GM21528 (cell line): Measurements from ENCODE around the gene RSPH1.
A peak's percentile ranks its signal among the peaks of the same experiment; 100 is the strongest.

ENCODE experiments used
- ATAC-seq: cut with Tn5 transposase; IDR thresholded peaks from one replicate; pipeline ENCODE4 v1.9.1; 2021; ENCODE audit warnings: mild to moderate bottlenecking, moderate library complexity; ENCODE audit not compliant: unreplicated experiment, low FRiP score

The RSPH1 gene

DNA sequence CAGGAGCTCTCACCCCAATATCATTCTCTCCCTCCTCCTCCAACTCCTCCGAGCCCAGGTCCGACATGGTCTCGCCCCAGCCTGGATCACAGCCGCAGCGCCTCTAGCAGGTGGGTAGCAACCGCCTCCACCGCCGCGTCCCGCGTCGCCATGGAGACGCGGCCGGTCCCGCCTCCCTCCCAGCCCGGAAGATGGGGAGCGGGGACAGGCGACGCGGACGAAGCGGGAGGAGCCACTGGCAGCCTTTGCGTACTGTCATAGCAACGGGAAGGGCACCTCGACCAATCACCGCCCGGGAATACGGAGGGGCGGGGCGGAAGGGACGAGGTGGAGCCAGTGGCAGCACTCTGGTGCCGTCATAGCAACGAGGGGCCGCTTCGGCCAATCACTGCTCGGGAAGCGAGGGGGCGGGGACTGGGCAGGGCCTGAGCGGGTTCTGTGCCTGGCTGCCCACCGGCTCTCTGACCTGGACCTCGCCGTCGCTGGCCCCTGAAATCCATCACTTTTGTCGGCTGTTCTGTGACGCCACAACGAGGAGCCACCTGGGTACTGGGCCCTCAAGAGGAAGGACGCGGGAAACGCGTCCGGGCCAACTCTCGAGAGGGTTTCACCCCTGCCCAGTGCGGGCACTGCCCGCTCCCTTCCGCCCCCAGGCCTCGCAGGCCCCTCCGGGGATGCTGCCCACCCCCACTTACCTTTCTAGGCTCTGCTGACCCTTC, at the start of gene RSPH1:
Gene RSPH1 (minus strand): TSS at position 105 of the 719 bp plus-strand sequence. CDS start 38 bp downstream, at position 67.
- peak; percentile 96 for ATAC-seq

DNA sequence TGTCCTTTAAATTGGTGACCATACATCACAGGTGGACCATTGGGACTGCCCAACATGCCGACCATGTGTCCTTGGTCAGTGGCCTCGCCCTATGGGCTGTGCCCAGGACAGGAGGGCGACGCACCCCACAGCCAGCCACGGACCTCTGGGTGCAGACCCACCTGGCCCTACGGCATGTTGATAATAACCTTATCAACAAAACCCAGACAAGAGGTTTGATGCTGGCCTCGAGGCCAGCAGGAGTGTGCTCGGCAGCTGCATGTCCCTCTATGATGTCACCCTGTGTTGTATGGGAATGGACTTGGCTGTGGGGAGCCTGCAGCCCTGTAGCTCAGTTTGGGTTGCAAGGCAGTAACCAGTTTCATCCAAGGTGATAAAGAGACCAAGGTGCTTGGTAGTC, 49.7 kb upstream of the RSPH1 start:
- no peak for ATAC-seq

DNA sequence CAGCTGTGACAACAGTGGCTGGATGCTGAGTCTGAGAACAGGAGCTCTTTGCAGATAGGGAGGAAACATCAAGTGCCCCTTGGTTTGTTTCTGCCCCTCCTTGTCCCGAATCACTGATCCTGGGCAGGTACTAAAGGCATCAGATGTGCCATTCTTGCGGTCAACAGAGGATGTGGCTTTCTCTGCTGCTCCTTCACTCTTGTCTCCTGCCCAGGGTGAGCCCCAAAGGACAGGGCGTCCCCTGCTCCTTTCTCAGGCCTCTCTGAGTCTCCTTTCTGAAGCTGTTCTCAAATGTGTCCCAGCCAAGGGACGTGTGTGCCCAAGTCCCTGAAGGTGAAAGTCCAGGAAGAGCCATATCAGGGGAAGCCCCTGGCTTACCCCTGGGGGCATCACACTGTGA, 49.3 kb upstream of the RSPH1 start:
- ATAC-seq = no peak

DNA sequence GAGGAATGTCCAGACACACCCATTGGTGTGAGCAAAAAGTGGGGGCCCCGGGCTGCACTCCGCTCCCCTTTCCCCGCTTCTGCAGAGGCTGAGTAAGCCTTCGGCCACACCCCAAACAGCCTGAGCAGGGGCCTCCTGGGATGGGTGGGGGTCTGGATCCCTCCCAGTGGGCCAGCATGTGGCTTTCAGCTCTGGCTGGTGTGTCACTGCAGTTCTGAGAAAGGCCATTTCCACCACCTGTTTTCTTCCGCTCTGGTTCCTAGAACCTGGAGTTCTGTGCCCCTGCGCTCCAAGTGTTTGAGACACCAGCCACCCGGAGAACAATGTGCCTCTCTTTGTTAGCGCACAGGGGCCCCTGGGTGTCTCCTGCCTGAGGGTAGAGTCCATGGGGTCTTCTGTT, 48.5 kb upstream of the RSPH1 start:
- ATAC-seq = no peak

DNA sequence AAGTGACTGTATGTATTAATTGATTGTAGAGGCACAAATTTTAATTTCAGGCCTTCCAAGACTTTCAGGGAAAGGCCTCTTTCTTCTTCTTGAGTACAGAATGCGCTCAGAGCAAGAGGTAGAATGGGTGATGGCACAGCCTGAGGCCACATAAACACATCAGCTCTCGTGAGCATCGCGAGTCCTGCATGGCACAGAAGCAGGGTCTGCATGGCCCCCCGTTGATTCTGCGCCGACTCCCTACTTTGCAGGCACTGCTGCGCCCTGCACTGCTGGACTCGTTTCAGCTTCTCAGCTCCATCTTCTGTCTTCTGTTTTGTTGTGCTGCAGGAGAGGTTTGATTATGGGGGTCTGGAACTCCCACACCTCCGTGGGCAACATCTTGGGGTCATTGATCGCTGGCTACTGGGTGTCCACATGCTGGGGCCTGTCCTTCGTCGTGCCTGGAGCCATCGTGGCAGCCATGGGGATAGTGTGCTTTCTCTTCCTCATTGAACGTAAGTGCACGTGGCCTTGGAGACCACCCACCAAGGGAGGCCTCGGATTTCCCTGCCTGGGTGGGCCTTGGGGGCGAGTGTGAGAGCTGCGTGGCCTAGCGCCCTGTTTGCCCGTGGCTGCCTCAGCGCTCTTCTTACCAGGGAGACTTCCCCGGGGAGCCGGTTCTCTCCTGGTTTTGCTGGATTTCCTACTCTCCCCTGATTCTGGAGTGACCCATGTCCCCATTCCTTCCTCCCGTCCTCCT, 47.3 kb upstream of the RSPH1 start:
- ATAC-seq = no peak

DNA sequence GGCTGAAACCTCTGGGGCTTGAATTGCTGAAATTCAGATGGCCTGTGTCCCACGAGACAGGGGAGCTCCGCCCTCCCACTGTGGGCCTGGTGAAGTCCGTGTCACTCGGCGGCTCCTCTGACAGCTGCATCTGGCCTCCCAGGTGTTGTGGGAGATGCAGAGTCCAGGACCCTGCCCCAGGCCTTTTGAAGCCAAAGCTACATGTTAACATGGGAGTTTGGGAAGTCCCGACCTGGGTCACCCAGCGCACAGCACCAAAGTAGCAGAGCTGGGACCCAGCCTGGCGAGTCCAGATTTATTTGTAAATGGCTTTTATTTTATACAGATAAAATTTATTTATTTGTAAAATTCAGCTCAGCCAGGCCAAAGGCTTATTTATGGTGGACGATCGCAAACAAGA, 46.6 kb upstream of the RSPH1 start:
- ATAC-seq = no peak

DNA sequence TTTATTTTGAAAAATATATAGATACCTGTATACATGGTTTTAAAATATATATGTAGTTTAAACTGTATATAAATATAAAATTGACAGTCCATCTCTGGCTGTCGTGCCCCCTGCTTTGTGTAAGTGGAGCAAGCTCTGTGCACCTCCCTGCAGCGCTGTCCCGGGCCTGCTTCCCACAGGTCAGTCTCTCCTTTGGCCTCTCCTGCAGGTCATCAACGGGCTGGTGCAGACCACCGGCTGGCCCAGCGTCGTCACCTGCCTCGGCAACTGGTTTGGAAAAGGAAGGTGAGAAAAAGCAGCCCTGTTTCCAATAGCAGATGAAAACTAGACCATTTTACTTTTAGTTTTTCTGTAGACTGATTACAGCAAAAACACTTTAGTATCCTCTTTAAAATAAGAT, 46.2 kb upstream of the RSPH1 start:
- ATAC-seq = no peak

DNA sequence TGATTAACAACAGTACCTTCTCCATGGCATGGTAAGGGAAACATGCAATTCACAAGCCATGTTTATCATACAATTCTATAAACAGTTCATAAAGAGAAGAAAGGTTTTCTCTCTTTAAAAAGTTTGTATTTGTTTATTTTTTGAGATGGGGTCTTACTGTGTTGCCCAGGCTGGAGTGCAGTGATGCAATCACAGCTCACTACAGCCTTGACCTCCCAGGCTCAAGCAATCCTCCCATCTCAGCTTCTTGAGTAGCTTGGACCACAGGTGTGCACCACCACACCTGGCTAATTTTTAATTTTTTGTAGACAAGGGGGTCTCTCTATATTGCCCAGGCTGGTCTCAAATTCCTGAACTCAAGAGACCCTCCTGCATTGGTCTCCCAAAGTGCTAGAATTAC, 45.6 kb upstream of the RSPH1 start:
- ATAC-seq = no peak

- no peak for ATAC-seq
Measured at GRCh38 chr21:42541174-42541573, 45.1 kb upstream of the RSPH1 start.

DNA sequence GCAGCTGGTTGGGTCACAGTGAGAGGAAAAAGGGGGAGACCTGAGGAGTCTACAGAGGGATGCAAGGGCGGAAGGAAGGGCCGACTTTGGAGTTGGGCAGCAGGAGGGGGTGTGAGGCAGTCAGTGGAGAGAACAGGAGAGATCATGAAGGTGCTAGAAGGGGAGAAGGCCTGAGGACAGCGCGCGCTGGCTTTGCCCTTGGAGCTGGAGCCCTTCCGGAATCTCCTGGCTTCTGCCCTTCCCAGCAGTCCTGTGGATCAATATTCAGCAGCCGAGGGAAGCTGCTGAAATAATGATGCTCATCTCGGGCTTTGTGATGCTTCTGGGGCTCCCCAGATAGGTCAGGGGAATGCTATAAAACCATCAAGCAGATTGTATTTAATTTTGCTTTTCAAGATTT, 44.4 kb upstream of the RSPH1 start:
- ATAC-seq = no peak

- no peak for ATAC-seq
Measured at GRCh38 chr21:42539931-42540343, 43.9 kb upstream of the RSPH1 start.

DNA sequence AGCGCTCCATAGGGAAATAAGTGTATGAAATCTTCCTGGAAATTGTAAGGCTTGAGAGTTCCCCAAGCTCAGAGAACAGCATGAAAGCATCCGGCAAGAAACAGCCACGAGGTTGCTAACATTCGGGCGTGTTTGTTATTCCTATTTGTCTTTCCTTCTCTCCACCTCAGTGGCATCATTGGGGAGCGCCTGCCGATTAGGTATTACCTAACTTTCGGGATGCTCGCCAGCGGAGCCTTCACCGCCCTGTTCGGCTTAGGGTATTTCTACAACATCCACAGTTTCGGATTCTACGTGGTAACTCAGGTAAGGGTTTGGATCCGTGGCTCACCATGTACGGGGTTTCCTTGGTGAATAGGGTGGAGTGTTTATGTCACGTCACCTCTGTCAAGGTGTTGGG, 43.3 kb upstream of the RSPH1 start:
- ATAC-seq = no peak

GRCh38 chr21:42538479-42539275, 42.7 kb upstream of the RSPH1 start:
- no peak for ATAC-seq

DNA sequence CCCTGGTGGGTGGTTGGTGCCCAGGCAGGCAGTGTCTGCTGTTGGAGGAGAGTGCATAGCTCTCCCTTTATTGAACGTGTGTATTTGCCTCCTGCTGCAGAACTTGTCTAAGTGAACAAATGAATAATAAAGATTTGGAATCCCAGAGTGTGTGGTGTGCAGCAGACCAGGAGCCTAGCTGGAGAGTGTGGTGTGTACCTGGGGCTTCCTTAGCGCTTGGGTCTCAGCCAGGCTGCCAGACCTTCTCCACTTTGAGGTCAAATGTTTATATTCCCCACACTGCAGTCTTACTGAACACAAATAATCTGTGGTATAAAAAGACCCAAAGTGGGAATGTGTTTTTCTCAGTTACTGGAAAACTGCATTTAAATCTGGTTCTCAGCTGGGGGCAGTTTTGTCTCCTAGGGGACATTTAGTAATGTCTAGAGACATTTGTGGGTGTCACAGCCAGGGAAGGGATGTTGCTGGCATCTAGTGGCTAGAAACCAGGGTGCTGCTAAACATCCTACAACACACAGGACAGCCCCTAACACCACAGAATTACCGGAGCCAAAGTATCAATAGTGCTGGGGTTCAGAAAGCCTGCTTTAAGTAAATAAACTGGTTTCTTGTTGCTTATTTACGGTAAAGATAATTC, 41.2 kb upstream of the RSPH1 start:
- ATAC-seq = no peak

DNA sequence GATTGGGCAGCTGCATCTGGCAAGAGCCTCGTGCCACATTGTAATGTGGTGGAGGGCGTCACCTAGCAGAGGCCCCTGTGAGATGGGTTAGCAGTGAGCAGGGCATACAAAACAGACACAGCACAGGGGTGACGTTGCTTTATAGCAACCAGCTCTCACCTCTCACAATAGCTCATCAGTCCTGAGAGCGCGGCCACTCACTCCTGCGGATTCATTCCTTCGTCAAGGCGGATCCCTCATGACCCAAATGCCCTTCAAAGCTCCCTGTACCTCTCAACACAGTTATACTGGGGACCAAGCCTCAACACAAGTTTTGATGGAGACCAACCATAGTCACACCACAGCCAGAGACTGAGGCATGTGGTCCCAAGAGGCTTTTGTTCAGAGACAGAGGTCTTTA, 40.6 kb upstream of the RSPH1 start:
- ATAC-seq = no peak

DNA sequence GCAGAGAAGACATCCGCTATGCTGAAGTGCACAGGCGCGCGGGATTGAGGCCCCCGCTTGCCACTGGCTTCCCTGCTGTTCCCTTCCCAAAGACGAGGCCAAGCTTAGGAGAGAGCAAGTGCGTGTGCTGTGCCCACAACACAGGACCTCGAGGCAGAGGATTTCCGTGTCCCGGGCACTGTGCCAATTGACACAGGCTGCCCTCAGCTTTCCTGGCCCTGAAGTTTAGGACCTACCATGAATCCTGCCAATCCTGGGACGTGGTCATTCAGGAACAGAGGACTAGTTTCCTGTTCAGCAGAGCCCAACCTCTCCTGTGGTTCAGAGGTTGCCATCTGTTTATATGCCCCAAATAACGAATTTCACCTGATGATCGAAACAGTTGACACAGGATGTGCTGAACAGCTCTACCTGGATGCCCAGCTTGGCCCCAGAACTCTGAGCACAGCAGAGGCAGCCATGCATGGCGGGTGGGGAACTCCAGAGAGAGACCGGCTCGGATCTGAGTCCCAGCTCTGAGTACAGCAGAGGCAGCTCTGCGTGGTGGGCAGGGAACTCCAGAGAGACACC, 39.7 kb upstream of the RSPH1 start:
- ATAC-seq = no peak

DNA sequence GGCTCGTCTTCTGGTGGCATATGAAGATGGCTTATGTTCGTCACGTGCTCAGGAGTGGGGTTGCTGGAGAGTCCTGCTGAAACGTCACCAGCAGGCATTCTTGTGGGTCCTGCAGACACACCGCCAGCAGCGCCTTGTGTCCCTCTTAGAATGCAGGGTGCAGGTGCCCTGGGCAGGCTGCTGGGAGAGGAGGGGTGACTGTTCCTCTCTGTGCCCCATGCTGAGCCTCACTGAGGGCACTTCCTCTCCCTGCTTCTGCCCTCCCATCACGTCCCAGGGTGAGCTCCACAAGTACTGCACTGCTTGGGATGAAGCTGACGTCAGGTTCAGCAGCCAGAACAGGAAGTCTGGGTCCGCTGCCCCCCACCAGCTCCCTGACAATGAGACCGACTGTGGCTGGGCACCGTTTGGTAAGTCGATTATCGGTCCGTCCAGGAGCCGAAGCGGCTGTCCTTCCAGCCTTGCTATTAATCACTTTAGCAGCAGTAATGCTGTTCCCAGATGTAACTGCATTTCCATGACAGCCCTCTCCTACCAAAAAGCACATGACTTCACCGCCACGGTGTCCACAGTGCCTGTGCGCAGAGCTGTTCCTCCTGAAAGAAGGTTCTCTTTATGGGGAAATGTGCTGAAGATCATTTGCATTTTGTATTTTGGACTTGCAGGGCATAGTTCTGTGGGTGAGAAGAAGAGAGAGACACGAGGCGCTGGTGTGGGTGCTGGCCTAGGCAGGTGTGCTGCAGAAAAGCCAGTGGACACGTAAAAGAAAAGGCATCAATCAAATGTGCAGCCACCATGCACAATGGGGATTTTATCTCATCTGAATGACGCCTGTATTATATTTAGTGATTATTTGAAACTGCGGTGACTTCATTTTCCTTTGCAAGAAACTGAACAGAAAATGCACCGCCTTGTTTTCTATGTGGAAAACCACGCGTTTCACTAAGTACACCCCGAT, 38.7 kb upstream of the RSPH1 start:
- ATAC-seq = peak; percentile 43

DNA sequence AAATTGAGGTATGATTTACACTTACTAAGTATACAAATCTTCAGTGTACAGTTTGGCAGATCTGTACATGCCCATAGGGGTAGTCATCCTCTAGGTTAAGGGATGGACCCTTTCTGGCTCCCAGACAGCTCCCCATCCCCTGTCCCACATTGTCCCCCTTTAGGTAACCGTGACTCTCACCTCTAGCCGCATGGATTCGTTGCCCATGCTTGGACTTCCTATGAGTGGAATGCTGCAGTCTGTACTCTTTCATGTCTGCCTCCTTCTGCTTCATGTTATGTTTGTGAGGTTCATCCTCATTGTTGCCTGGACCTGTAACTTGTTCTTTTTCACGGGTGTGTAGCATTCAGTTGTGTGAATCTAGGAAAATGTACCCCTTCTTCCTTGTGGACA, 37.9 kb upstream of the RSPH1 start:
- no peak for ATAC-seq

- no peak for ATAC-seq
Measured at GRCh38 chr21:42533306-42533962, 37.4 kb upstream of the RSPH1 start.
